ENCODE measurements around the gene NQO2. TPM values are rescaled to one million over a fixed set of nuclear protein-coding genes. Genes with fewer than 3 reads are reported as not detected.
"Not testable (repeated sequence)": the region's sequence is repeated elsewhere in the genome, so short reads cannot be mapped to it uniquely, and the experiment has no call there.

The NQO2 gene
- total RNA-seq, 1 experiment from 2014 or later = 105 TPM

DNA sequence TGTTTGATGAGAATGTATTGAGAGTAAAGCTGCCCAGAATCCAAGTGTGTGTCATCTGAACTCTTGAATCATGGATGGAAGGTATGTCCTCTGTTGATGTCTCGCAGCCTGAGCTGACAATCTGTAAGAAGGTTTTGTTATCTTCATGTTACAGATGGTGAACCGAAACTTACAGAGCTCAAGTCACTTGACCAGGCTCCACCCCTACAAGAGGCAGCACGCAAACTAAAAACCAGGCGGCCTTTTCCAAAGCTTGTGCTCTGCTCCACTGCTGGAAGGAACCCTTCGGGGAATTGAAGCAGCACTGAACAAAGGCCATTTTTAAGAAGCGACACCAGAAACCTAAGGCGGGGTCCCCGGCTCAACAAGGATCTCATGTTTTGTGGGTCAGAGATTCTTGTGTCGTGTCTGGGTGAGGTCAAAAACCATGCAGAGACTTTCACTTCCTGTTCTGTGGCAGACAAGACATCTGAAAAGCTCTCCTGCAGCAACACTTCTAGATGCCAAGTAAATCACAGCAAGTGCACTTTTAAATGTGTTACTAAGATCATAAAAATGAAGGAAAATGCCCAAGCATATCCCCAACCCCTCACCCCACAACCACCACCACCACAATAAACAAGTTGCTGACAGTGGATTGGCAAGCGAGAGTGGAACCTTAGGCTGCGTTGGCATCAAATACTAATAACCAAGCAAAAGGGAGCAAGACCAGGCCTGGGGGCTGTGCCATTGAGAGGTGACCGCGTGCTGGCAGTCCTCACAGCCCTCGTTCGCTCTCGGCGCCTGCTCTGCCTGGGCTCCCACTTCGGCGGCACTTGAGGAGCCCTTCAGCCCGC is 27.3 kb downstream of the NQO2 start:
- no peak overlapping the region for H3K27ac ChIP-seq (ENCODE audit: insufficient read length, low read depth, low read length)
- peak overlapping the region in 1 of 3 experiments; percentile 63; a peak in 1 of 7 replicates for H3K27ac Mint-ChIP-seq

DNA sequence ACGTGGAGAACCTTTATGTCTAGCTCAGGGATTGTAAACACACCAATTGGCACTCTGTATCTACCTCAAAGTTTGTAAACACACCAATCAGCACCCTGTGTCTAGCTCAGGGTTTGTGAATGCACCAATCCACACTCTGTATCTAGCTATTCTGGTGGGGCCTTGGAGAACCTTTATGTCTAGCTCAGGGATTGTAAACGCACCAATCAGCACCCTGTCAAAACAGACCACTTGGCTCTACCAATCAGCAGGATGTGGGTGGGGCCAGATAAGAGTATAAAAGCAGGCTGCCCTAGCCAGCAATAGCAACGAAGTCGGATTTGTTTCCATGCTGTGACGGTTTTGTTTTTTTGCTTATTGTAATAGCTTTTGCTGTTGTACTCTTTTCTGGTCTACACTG is 28.5 kb downstream of the NQO2 start:
- not testable (repeated sequence) for H2BK12ac ChIP-seq (ENCODE audit: insufficient read length, low read depth, low read length); H3K18ac ChIP-seq (ENCODE audit: insufficient read length, low read depth, low read length); H3K14ac ChIP-seq (ENCODE audit: insufficient read depth, low read length); H3K56ac ChIP-seq (ENCODE audit: insufficient read length, low read depth, low read length); H3K9me3 Mint-ChIP-seq; H4K91ac ChIP-seq (ENCODE audit: insufficient read length, low read depth, low read length); DNase-seq; H3K4ac ChIP-seq (ENCODE audit: low read depth, low read length); H2BK15ac ChIP-seq (ENCODE audit: low read depth, low read length); H4K8ac ChIP-seq (replicated peaks; ENCODE audit: insufficient read length, low read depth, low read length); H4K5ac ChIP-seq (ENCODE audit: insufficient read length, low read depth, low read length); H3K4me1 ChIP-seq (ENCODE audit: insufficient read depth, low read length); H2BK5ac ChIP-seq (ENCODE audit: insufficient read length, low read length); H3K23ac ChIP-seq (ENCODE audit: insufficient read length, low read depth, low read length); H3K27me3 Mint-ChIP-seq (ENCODE audit: low read depth); H3K27ac ChIP-seq (ENCODE audit: insufficient read length, low read depth, low read length); H4K20me1 ChIP-seq (ENCODE audit: control insufficient read depth, insufficient read depth, insufficient read length); H2AK5ac ChIP-seq (ENCODE audit: insufficient read length, low read length); H2BK120ac ChIP-seq (ENCODE audit: low read depth, low read length, poor library complexity, severe bottlenecking); H3K23me2 ChIP-seq (ENCODE audit: insufficient read length, low read depth, low read length, poor library complexity, severe bottlenecking); H3K27ac Mint-ChIP-seq; H3K79me2 ChIP-seq (ENCODE audit: insufficient read depth, low read length); H2AFZ ChIP-seq (ENCODE audit: low read length); H3K27me3 ChIP-seq (ENCODE audit: insufficient read depth, low read length); H3K79me1 ChIP-seq (ENCODE audit: insufficient read depth, low read depth, low read length, poor library complexity, severe bottlenecking); H3K9ac ChIP-seq (ENCODE audit: extremely low read depth, insufficient read length, low read length); H3K4me3 Mint-ChIP-seq; H2BK20ac ChIP-seq (ENCODE audit: low read depth, low read length, poor library complexity, severe bottlenecking); H3K9me3 ChIP-seq (ENCODE audit: control insufficient read depth, low read depth, low read length); H3K4me2 ChIP-seq (ENCODE audit: insufficient read depth, insufficient read length, low read length); H3T11ph ChIP-seq (ENCODE audit: low read length)
- WGBS (ENCODE audit: extremely low coverage, insufficient read length, low lambda C conversion rate) = no CpG with 5 or more reads among the region's 5 CpGs
- H3K4me1 Mint-ChIP-seq = peaks cover 43 to 49% of the 10 kb centered on the region in 2 experiments
- H3K36me3 Mint-ChIP-seq (ENCODE audit: insufficient read depth in 1 of 3, low read depth in 3 of 3) = peaks cover 10 to 20% (median 13%) of the 10 kb centered on the region in 3 experiments

More for the DNA sequence above, 27.3 kb downstream of the NQO2 start:
- Mint-ChIP-seq H3K4me3 (no peak overlapping the region), H3K9me3 (peaks cover 6 to 12% of the 10 kb centered on the region in 2 experiments; a peak in 4 of 5 replicates), H3K36me3 (ENCODE audit: insufficient read depth in 1 of 3, low read depth in 3 of 3) (peaks cover 16 to 24% (median 19%) of the 10 kb centered on the region in 3 experiments), H3K4me1 (peaks cover 48 to 52% of the 10 kb centered on the region in 2 experiments), H3K27me3 (ENCODE audit: low read depth) (peaks cover 5% of the 10 kb centered on the region; the same call in 1 of the 2 replicates)
- Histone ChIP-seq H3K79me2 (ENCODE audit: insufficient read depth, low read length) (no peaks in the 10 kb centered on the region), H3K79me1 (ENCODE audit: insufficient read depth, low read depth, low read length, poor library complexity, severe bottlenecking) (no peaks in the 10 kb centered on the region), H3K4me1 (ENCODE audit: insufficient read depth, low read length) (peaks cover 4% of the 10 kb centered on the region; the same call in 1 of the 2 replicates), H3K9me3 (ENCODE audit: control insufficient read depth, low read depth, low read length) (no peaks in the 10 kb centered on the region), H2BK15ac (ENCODE audit: low read depth, low read length) (no peak overlapping the region), H3K23ac (ENCODE audit: insufficient read length, low read depth, low read length) (no peak overlapping the region), H3K23me2 (ENCODE audit: insufficient read length, low read depth, low read length, poor library complexity, severe bottlenecking) (no peaks in the 10 kb centered on the region), H3K27me3 (ENCODE audit: insufficient read depth, low read length) (no peaks in the 10 kb centered on the region), H3K56ac (ENCODE audit: insufficient read length, low read depth, low read length) (no peak overlapping the region), H2BK5ac (ENCODE audit: insufficient read length, low read length) (no peak overlapping the region), H3K9ac (ENCODE audit: extremely low read depth, insufficient read length, low read length) (no peak overlapping the region), H2AFZ (ENCODE audit: low read length) (no peak overlapping the region), H4K91ac (ENCODE audit: insufficient read length, low read depth, low read length) (no peak overlapping the region), H3K4ac (ENCODE audit: low read depth, low read length) (no peak overlapping the region), H3T11ph (ENCODE audit: low read length) (no peak overlapping the region), H3K4me2 (ENCODE audit: insufficient read depth, insufficient read length, low read length) (no peak overlapping the region), H2AK5ac (ENCODE audit: insufficient read length, low read length) (no peak overlapping the region), H4K5ac (ENCODE audit: insufficient read length, low read depth, low read length) (no peak overlapping the region), H2BK12ac (ENCODE audit: insufficient read length, low read depth, low read length) (no peak overlapping the region), H4K20me1 (ENCODE audit: control insufficient read depth, insufficient read depth, insufficient read length) (no peaks in the 10 kb centered on the region), H3K14ac (ENCODE audit: insufficient read depth, low read length) (no peak overlapping the region), H3K18ac (ENCODE audit: insufficient read length, low read depth, low read length) (no peak overlapping the region), H2BK120ac (ENCODE audit: low read depth, low read length, poor library complexity, severe bottlenecking) (no peak overlapping the region), H4K8ac (replicated peaks; ENCODE audit: insufficient read length, low read depth, low read length) (no peak overlapping the region), H2BK20ac (ENCODE audit: low read depth, low read length, poor library complexity, severe bottlenecking) (no peak overlapping the region)
- TF ChIP-seq, protein P1, sequence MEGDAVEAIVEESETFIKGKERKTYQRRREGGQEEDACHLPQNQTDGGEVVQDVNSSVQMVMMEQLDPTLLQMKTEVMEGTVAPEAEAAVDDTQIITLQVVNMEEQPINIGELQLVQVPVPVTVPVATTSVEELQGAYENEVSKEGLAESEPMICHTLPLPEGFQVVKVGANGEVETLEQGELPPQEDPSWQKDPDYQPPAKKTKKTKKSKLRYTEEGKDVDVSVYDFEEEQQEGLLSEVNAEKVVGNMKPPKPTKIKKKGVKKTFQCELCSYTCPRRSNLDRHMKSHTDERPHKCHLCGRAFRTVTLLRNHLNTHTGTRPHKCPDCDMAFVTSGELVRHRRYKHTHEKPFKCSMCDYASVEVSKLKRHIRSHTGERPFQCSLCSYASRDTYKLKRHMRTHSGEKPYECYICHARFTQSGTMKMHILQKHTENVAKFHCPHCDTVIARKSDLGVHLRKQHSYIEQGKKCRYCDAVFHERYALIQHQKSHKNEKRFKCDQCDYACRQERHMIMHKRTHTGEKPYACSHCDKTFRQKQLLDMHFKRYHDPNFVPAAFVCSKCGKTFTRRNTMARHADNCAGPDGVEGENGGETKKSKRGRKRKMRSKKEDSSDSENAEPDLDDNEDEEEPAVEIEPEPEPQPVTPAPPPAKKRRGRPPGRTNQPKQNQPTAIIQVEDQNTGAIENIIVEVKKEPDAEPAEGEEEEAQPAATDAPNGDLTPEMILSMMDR (conservative IDR thresholded peaks at IDR 0.05) = no peak
- DNase-seq = no peak
- no CpG with 5 or more reads among the region's 20 CpGs for whole genome bisulfite sequencing (ENCODE audit: extremely low coverage, insufficient read length, low lambda C conversion rate)

All from H9 (cell line).